Measurements from ENCODE around the gene RC3H1. TPM values are rescaled to one million over a fixed set of nuclear protein-coding genes. Genes with fewer than 3 reads are reported as not detected.

The RC3H1 gene
- total RNA-seq, 4 donors from 2014 or later: 37.3 to 49.8 (median 40.4) TPM

GRCh38 chr1:174028495-174028894 is 6.3 kb upstream of the RC3H1 start:
- Histone ChIP-seq H3K27me3 (no peaks in the 10 kb centered on the region), H3K27ac (no peak overlapping the region), H3K9me3 (no peaks in the 10 kb centered on the region), H3K36me3 (no peaks in the 10 kb centered on the region), H3K4me1 (peaks cover 0 to 5% (median 2%) of the 10 kb centered on the region in 3 donors), H3K4me3 (no peak overlapping the region)
- no peak for ATAC-seq
- TF ChIP-seq CTCF (IDR thresholded peaks at IDR 0.05): no peak
- no peak for TF ChIP-seq EP300 (IDR thresholded peaks at IDR 0.05)
- no peak for TF ChIP-seq POLR2A (IDR thresholded peaks at IDR 0.05)
- TF ChIP-seq POLR2AphosphoS5 (IDR thresholded peaks at IDR 0.05): no peak

- Histone ChIP-seq H3K36me3 (no peaks in the 10 kb centered on the region), H3K4me1 (peaks cover 5 to 42% (median 21%) of the 10 kb centered on the region in 3 donors), H3K27me3 (no peaks in the 10 kb centered on the region), H3K9me3 (no peaks in the 10 kb centered on the region), H3K4me3 (peak overlapping the region in 1 of 2 donors; percentile 86), H3K27ac (peak overlapping the region; percentile 91 to 99 (median 96))
- TF ChIP-seq CTCF (IDR thresholded peaks at IDR 0.05) (no peak), POLR2A (IDR thresholded peaks at IDR 0.05) (no peak), POLR2AphosphoS5 (IDR thresholded peaks at IDR 0.05) (no peak), EP300 (IDR thresholded peaks at IDR 0.05) (no peak)
- no peak for ATAC-seq
- WGBS, 2 donors (ENCODE audit: low coverage in 1 of 2): 6 to 16% methylated on average over 3 of the region's 3 CpGs
Measured at GRCh38 chr1:174023440-174023839, 1.3 kb upstream of the RC3H1 start.

GRCh38 chr1:174022976-174023277 is 770 bp upstream of the RC3H1 start:
- no peak for ATAC-seq
- 16 to 24% methylated on average over 3 to 4 of the region's 4 CpGs for WGBS, 2 donors (ENCODE audit: low coverage in 1 of 2)
- H3K4me1 ChIP-seq: peaks cover 5 to 47% (median 25%) of the 10 kb centered on the region in 3 donors
- H3K4me3 ChIP-seq: peak overlapping the region; percentile 79 to 86
- peak overlapping the region; percentile 91 to 99 (median 96) for H3K27ac ChIP-seq
- H3K36me3 ChIP-seq: no peaks in the 10 kb centered on the region
- H3K9me3 ChIP-seq: no peaks in the 10 kb centered on the region
- H3K27me3 ChIP-seq: no peaks in the 10 kb centered on the region
- TF ChIP-seq EP300 (IDR thresholded peaks at IDR 0.05) (no peak), CTCF (IDR thresholded peaks at IDR 0.05) (no peak), POLR2AphosphoS5 (IDR thresholded peaks at IDR 0.05) (no peak), POLR2A (IDR thresholded peaks at IDR 0.05) (no peak)

GRCh38 chr1:174021591-174022079 is 522 bp downstream of the RC3H1 start:
- peak overlapping the region; percentile 91 to 99 (median 96) for H3K27ac ChIP-seq
- TF ChIP-seq POLR2AphosphoS5 (IDR thresholded peaks at IDR 0.05): no peak
- no peak for TF ChIP-seq POLR2A (IDR thresholded peaks at IDR 0.05)
- TF ChIP-seq CTCF (IDR thresholded peaks at IDR 0.05): no peak
- TF ChIP-seq EP300 (IDR thresholded peaks at IDR 0.05): no peak
- H3K36me3 ChIP-seq: no peaks in the 10 kb centered on the region
- H3K4me1 ChIP-seq: peaks cover 5 to 60% (median 33%) of the 10 kb centered on the region in 3 donors
- H3K27me3 ChIP-seq: no peaks in the 10 kb centered on the region
- H3K9me3 ChIP-seq: no peaks in the 10 kb centered on the region
- H3K4me3 ChIP-seq: peak overlapping the region; percentile 79 to 86
- 0% methylated on average over 2 to 6 of the region's 36 CpGs for WGBS, 2 donors (ENCODE audit: low coverage in 1 of 2)
- peak; percentile 72 for ATAC-seq

- no peak for TF ChIP-seq CTCF (IDR thresholded peaks at IDR 0.05)
- no peak for TF ChIP-seq POLR2AphosphoS5 (IDR thresholded peaks at IDR 0.05)
- TF ChIP-seq EP300 (IDR thresholded peaks at IDR 0.05): no peak
- no peak for TF ChIP-seq POLR2A (IDR thresholded peaks at IDR 0.05)
- Histone ChIP-seq H3K4me1 (peaks cover 5 to 85% (median 31%) of the 10 kb centered on the region in 3 donors), H3K4me3 (no peak overlapping the region), H3K27ac (no peak overlapping the region), H3K36me3 (no peaks in the 10 kb centered on the region), H3K9me3 (no peaks in the 10 kb centered on the region), H3K27me3 (no peaks in the 10 kb centered on the region)
- 18 to 38% methylated on average over 1 to 2 of the region's 2 CpGs for WGBS, 2 donors (ENCODE audit: low coverage in 1 of 2)
- ATAC-seq: no peak
Measured at GRCh38 chr1:174018565-174018964, 3.6 kb downstream of the RC3H1 start.

All from gastroesophageal sphincter (tissue), 4 donors.